ENCODE results near the gene IKZF2. TPM values are rescaled to one million over a fixed set of nuclear protein-coding genes. Genes with fewer than 3 reads are reported as not detected.

The IKZF2 gene
- total RNA-seq, 1 experiment from 2014 or later = 3.0 TPM

- H3K4me1 ChIP-seq (ENCODE audit: insufficient read depth, low read length) = no peaks in the 10 kb centered on the region
- H3K4me3 Mint-ChIP-seq = no peak overlapping the region
- H4K5ac ChIP-seq (ENCODE audit: insufficient read length, low read depth, low read length) = no peak overlapping the region
- TF ChIP-seq, protein P1, sequence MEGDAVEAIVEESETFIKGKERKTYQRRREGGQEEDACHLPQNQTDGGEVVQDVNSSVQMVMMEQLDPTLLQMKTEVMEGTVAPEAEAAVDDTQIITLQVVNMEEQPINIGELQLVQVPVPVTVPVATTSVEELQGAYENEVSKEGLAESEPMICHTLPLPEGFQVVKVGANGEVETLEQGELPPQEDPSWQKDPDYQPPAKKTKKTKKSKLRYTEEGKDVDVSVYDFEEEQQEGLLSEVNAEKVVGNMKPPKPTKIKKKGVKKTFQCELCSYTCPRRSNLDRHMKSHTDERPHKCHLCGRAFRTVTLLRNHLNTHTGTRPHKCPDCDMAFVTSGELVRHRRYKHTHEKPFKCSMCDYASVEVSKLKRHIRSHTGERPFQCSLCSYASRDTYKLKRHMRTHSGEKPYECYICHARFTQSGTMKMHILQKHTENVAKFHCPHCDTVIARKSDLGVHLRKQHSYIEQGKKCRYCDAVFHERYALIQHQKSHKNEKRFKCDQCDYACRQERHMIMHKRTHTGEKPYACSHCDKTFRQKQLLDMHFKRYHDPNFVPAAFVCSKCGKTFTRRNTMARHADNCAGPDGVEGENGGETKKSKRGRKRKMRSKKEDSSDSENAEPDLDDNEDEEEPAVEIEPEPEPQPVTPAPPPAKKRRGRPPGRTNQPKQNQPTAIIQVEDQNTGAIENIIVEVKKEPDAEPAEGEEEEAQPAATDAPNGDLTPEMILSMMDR (conservative IDR thresholded peaks at IDR 0.05) = no peak
- H2BK15ac ChIP-seq (ENCODE audit: low read depth, low read length) = no peak overlapping the region
- no peaks in the 10 kb centered on the region for H3K27me3 ChIP-seq (ENCODE audit: insufficient read depth, low read length)
- no peak overlapping the region for H2BK20ac ChIP-seq (ENCODE audit: low read depth, low read length, poor library complexity, severe bottlenecking)
- no peaks in the 10 kb centered on the region for H3K9me3 ChIP-seq (ENCODE audit: control insufficient read depth, low read depth, low read length)
- H3K4ac ChIP-seq (ENCODE audit: low read depth, low read length) = no peak overlapping the region
- H3K18ac ChIP-seq (ENCODE audit: insufficient read length, low read depth, low read length) = no peak overlapping the region
- WGBS (ENCODE audit: extremely low coverage, insufficient read length, low lambda C conversion rate) = no CpG with 5 or more reads among the region's 1 CpG
- no peak overlapping the region for H3K27ac ChIP-seq (ENCODE audit: insufficient read length, low read depth, low read length)
- no peaks in the 10 kb centered on the region; the same call in 1 of the 2 replicates for H3K27me3 Mint-ChIP-seq (ENCODE audit: low read depth)
- H3T11ph ChIP-seq (ENCODE audit: low read length) = no peak overlapping the region
- no peaks in the 10 kb centered on the region for H3K9me3 Mint-ChIP-seq
- H3K23ac ChIP-seq (ENCODE audit: insufficient read length, low read depth, low read length) = no peak overlapping the region
- H2BK12ac ChIP-seq (ENCODE audit: insufficient read length, low read depth, low read length) = no peak overlapping the region
- no peak overlapping the region for H4K8ac ChIP-seq (replicated peaks; ENCODE audit: insufficient read length, low read depth, low read length)
- no peak overlapping the region for H4K91ac ChIP-seq (ENCODE audit: insufficient read length, low read depth, low read length)
- H3K27ac Mint-ChIP-seq = no peak overlapping the region
- no peak overlapping the region for H2BK5ac ChIP-seq (ENCODE audit: insufficient read length, low read length)
- no peak overlapping the region for H2AK5ac ChIP-seq (ENCODE audit: insufficient read length, low read length)
- no peaks in the 10 kb centered on the region for H3K79me1 ChIP-seq (ENCODE audit: insufficient read depth, low read depth, low read length, poor library complexity, severe bottlenecking)
- H4K20me1 ChIP-seq (ENCODE audit: control insufficient read depth, insufficient read depth, insufficient read length) = no peaks in the 10 kb centered on the region
- no peak overlapping the region for H2AFZ ChIP-seq (ENCODE audit: low read length)
- H3K4me2 ChIP-seq (ENCODE audit: insufficient read depth, insufficient read length, low read length) = no peak overlapping the region
- no peaks in the 10 kb centered on the region for H3K23me2 ChIP-seq (ENCODE audit: insufficient read length, low read depth, low read length, poor library complexity, severe bottlenecking)
- H3K9ac ChIP-seq (ENCODE audit: extremely low read depth, insufficient read length, low read length) = no peak overlapping the region
- H3K14ac ChIP-seq (ENCODE audit: insufficient read depth, low read length) = no peak overlapping the region
- no peak for DNase-seq
- H3K79me2 ChIP-seq (ENCODE audit: insufficient read depth, low read length) = no peaks in the 10 kb centered on the region
- no peak overlapping the region for H3K56ac ChIP-seq (ENCODE audit: insufficient read length, low read depth, low read length)
- no peak overlapping the region for H2BK120ac ChIP-seq (ENCODE audit: low read depth, low read length, poor library complexity, severe bottlenecking)
- H3K4me1 Mint-ChIP-seq = peaks cover 13 to 14% of the 10 kb centered on the region in 2 experiments
- H3K36me3 Mint-ChIP-seq (ENCODE audit: insufficient read depth in 1 of 3, low read depth in 3 of 3) = no peaks in the 10 kb centered on the region
Observed at GRCh38 chr2:212949786-212950185, 201.6 kb downstream of the IKZF2 start.

Other genes with a start within 250 kb of the IKZF2 start
- 15.6 and 17.3 TPM in 2 replicates for gene SPAG16, start 132.9 kb upstream of the IKZF2 start, total RNA-seq (2021)